T-helper 1 cell treated with Interleukin-12 subunit alpha and Interleukin-12 subunit beta and Interleukin-4 antibody, amounts not matched to agents 30 μg/mL and 1 μg/mL, for 36 hours (primary cell): ENCODE data around the gene ADRM1.

Experiments used
- H3K27ac Mint-ChIP-seq: one replicate; pipeline ENCODE4 v1.8.0; 2021; ENCODE audit warnings: mild to moderate bottlenecking, mixed read lengths
- H3K27me3 Mint-ChIP-seq: one replicate; pipeline ENCODE4 v1.8.0; 2021; ENCODE audit warnings: low read depth, mixed read lengths
- H3K36me3 Mint-ChIP-seq: one replicate; pipeline ENCODE4 v1.8.0; 2021; ENCODE audit warnings: low read depth, mixed read lengths
- H3K4me1 Mint-ChIP-seq: one replicate; pipeline ENCODE4 v1.8.0; 2021; ENCODE audit warnings: low read depth, mixed read lengths
- H3K4me3 Mint-ChIP-seq: one replicate; pipeline ENCODE4 v1.8.0; 2021; ENCODE audit warnings: mild to moderate bottlenecking, moderate library complexity, mixed read lengths
- H3K9me3 Mint-ChIP-seq: one replicate; pipeline ENCODE4 v1.8.0; 2021; ENCODE audit warnings: mixed read lengths

ADRM1 gene

GRCh38 chr20:62318400-62319345 lies 15.9 kb downstream of the ADRM1 start:
- no peak overlapping the region for H3K27ac Mint-ChIP-seq
- H3K27me3 Mint-ChIP-seq, result no peaks in the 10 kb centered on the region

DNA sequence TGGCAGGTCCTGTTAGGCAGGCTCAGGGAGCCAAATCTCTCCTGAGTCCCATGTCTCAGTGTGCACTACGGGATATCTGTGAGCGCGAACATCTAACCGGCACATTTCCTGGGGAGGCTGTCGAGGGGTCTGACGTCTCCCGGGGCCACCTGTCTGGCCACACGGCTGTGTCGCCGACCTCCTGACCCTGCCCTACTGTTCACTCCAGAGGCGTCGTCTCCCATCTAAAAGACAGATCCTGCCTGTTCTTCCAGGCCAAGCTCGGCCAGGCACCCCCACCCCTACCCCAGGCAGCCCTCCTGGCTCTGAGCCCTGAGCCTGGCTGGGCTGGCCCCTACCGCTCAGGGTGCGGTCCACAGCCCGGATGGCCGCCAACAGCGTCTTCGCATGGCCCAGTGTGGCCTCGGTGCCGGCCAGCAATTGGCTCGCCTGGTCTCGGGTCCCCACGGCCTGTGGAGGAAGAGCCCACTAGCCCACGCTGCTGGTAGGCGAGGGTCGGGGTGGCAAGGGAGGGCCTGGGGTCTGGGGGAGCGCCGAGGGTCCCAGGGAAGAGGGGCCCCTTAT lies 16.6 kb downstream of the ADRM1 start:
- no peak overlapping the region for H3K27ac Mint-ChIP-seq
- H3K36me3 Mint-ChIP-seq, result no peaks in the 10 kb centered on the region
- H3K4me3 Mint-ChIP-seq, result no peak overlapping the region
- H3K4me1 Mint-ChIP-seq, result no peaks in the 10 kb centered on the region
- no peaks in the 10 kb centered on the region for H3K9me3 Mint-ChIP-seq
- no peaks in the 10 kb centered on the region for H3K27me3 Mint-ChIP-seq

More at GRCh38 chr20:62318400-62319345, 15.9 kb downstream of the ADRM1 start:
- Mint-ChIP-seq H3K4me3 (no peak overlapping the region), H3K9me3 (no peaks in the 10 kb centered on the region), H3K4me1 (no peaks in the 10 kb centered on the region), H3K36me3 (no peaks in the 10 kb centered on the region)

DNA sequence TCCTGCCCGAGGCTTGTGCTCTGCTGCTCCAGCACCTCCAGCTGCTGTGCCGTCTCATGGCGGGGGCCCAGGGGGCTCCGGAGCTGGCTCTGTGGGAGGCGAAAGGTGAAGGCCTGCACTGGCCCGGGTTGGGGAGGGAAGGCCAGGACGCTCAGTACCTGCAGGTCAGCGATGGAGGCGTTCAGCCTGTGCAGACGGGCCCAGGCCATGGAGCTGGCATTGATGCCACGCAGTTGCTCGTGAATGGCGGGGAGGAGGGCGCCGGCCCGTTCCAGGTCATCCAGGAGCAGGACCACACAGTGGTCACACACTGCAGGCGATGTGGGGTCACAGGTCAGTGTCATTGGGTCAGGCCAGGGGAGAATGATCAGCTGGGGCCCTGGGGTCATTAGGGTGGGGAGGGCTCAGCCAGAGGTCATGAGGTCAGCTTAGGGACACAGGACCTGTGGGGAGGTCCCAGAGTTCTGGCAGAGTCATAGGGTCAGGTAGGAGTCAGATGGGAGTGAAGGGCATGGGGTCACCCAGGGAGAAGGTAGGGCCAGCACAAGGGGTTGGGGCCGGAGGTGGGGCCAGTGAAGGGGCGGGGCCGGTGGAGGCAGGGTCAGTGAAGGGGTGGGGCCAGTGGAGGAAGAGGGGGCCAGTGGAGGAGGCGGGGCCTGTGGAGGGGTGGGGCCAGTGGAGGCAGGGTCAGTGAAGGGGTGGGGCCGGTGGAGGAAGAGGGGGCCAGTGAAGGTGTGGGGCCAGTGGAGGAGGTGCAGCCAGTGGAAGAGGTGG lies 18.0 kb downstream of the ADRM1 start:
- Mint-ChIP-seq H3K27ac (no peak overlapping the region), H3K9me3 (no peaks in the 10 kb centered on the region), H3K27me3 (no peaks in the 10 kb centered on the region), H3K36me3 (no peaks in the 10 kb centered on the region), H3K4me1 (no peaks in the 10 kb centered on the region), H3K4me3 (no peak overlapping the region)

DNA sequence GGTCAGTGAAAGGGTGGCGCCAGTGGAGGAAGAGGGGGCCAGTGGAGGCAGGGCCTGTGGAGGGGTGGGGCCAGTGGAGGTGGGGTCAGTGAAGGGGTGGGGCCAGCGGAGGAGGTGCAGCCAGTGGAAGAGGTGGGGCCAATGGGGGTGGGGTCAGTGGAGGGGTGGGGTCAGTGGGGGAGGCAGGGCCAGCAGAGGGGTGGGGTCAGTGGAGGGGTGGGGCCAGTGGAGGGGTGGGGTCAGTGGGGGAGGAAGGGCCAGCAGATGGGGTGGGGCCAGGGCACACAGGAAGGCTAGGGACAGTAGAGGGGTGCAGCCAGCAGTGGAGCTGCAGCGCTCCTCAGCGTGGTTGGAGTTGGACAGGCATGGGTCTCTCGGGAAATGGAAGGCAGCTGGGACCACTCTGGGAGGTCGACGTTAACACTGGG lies 18.7 kb downstream of the ADRM1 start:
- Mint-ChIP-seq H3K4me1 (no peaks in the 10 kb centered on the region), H3K27ac (no peak overlapping the region), H3K9me3 (no peaks in the 10 kb centered on the region), H3K4me3 (no peak overlapping the region), H3K27me3 (no peaks in the 10 kb centered on the region), H3K36me3 (no peaks in the 10 kb centered on the region)

- no peaks in the 10 kb centered on the region for H3K27me3 Mint-ChIP-seq
- no peaks in the 10 kb centered on the region for H3K9me3 Mint-ChIP-seq
- H3K4me3 Mint-ChIP-seq, result no peak overlapping the region
- H3K27ac Mint-ChIP-seq, result no peak overlapping the region
- H3K4me1 Mint-ChIP-seq, result no peaks in the 10 kb centered on the region
- H3K36me3 Mint-ChIP-seq, result no peaks in the 10 kb centered on the region
Observed at GRCh38 chr20:62321975-62322374, 19.2 kb downstream of the ADRM1 start.

DNA sequence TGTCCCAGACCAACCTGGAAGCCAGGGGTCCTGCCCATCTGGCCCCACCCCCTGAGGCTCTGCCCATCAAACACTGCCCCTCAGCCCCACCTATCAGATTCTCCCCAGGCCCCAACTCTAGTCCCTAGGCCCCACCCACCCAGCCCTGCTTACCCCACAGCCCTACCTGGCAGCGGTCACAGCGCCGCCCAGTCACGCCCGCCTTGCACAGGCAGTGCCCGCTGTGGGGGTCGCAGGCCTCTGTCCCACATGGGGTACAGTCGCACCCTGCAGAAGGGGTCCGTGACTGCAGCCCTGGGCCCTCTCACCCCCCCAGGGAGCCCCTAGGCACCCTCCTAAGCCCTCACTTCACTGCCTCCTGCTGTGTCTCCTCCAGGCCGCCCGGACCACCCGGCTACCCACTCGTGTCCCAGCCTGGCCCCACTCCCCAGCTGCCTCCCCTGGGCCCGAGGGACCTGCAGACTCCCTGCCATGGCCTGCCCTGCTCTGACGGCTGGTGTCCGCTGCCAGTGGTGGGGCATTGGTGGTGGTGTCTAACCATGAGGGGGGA lies 19.8 kb downstream of the ADRM1 start:
- H3K9me3 Mint-ChIP-seq, result no peaks in the 10 kb centered on the region
- no peaks in the 10 kb centered on the region for H3K4me1 Mint-ChIP-seq
- H3K4me3 Mint-ChIP-seq, result no peak overlapping the region
- H3K36me3 Mint-ChIP-seq, result no peaks in the 10 kb centered on the region
- no peaks in the 10 kb centered on the region for H3K27me3 Mint-ChIP-seq
- no peak overlapping the region for H3K27ac Mint-ChIP-seq

GRCh38 chr20:62323146-62323979 lies 20.6 kb downstream of the ADRM1 start:
- Mint-ChIP-seq H3K4me1 (no peaks in the 10 kb centered on the region), H3K27ac (no peak overlapping the region), H3K9me3 (no peaks in the 10 kb centered on the region), H3K4me3 (no peak overlapping the region), H3K27me3 (no peaks in the 10 kb centered on the region), H3K36me3 (no peaks in the 10 kb centered on the region)

DNA sequence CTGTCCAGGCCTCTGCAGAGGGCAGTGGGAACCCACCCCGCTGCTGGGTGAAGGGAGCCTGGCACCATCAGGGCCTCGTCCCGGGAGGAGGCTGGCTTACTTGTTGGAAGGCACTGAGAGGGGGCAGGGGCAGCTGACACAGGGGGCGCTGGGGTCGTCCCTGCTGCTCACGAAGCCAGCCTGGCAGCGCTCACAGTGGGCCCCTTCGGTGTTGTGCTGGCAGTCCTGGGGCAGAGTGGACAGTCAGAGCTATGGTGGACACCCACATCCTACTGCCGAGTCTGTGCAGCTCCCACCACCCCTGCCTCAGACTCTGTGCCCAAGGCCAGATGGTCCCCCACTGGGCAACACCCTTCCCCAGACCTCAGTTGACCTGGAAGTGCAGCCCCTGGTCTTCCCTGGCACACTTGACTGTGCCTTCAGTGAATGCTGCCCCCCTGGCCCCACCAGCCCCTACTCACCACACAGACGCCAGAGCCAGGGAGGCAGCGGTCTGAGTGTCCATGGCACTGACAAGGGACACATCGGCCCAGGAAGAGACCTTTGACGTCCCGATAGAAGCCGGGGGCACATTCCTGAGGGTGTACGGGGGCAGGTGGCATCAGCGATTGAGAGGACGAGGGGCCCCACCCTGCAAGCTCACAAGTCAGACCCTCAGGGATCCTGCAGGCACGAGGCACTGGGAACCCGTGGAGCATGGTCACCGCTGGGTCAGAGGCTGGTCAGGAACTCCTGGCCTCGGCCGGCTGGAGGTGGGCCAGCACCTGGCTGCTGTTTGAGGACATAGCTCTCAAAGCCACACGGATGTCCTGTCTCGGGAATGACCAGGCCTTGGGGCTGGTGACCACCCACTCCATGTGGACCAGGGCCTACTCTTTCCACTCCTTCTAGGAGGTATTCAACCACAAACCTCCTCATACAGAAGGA lies 21.4 kb downstream of the ADRM1 start:
- no peak overlapping the region for H3K4me3 Mint-ChIP-seq
- H3K9me3 Mint-ChIP-seq, result no peaks in the 10 kb centered on the region
- no peaks in the 10 kb centered on the region for H3K27me3 Mint-ChIP-seq
- no peak overlapping the region for H3K27ac Mint-ChIP-seq
- no peaks in the 10 kb centered on the region for H3K36me3 Mint-ChIP-seq
- no peaks in the 10 kb centered on the region for H3K4me1 Mint-ChIP-seq

GRCh38 chr20:62325172-62325905 lies 22.5 kb downstream of the ADRM1 start:
- Mint-ChIP-seq H3K36me3 (no peaks in the 10 kb centered on the region), H3K9me3 (no peaks in the 10 kb centered on the region), H3K27ac (no peak overlapping the region)

DNA sequence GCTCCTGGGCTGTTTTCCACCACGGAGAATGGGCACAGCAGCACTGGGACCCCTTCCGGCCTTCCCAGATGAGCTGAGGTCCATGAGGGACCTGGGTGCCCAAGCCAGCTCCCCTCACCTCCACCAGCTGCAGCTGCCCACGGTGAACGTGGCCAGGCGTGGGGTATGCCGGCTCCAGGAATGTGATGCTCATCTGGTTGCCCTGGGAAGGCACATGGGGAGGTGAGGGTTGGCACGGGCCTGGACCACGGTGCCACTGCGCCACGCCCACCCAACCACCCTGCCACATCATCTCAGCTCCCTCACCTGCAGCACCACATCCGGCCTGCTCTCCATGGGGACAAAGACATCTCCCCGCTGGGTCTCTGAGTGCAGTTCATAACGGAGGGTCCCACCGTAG lies 23.8 kb downstream of the ADRM1 start:
- no peak overlapping the region for H3K4me3 Mint-ChIP-seq
- no peaks in the 10 kb centered on the region for H3K36me3 Mint-ChIP-seq
- no peaks in the 10 kb centered on the region for H3K4me1 Mint-ChIP-seq
- no peak overlapping the region for H3K27ac Mint-ChIP-seq
- no peaks in the 10 kb centered on the region for H3K9me3 Mint-ChIP-seq
- H3K27me3 Mint-ChIP-seq, result no peaks in the 10 kb centered on the region

More at GRCh38 chr20:62325172-62325905, 22.5 kb downstream of the ADRM1 start:
- no peaks in the 10 kb centered on the region for H3K27me3 Mint-ChIP-seq
- no peak overlapping the region for H3K4me3 Mint-ChIP-seq
- H3K4me1 Mint-ChIP-seq, result no peaks in the 10 kb centered on the region

- H3K27me3 Mint-ChIP-seq, result no peaks in the 10 kb centered on the region
- H3K27ac Mint-ChIP-seq, result no peak overlapping the region
- H3K36me3 Mint-ChIP-seq, result no peaks in the 10 kb centered on the region
- H3K4me1 Mint-ChIP-seq, result no peaks in the 10 kb centered on the region
- H3K9me3 Mint-ChIP-seq, result no peaks in the 10 kb centered on the region
- no peak overlapping the region for H3K4me3 Mint-ChIP-seq
Observed at GRCh38 chr20:62326959-62327725, 24.3 kb downstream of the ADRM1 start.
